ENCODE results near the gene MALRD1. TPM values are rescaled to one million over a fixed set of nuclear protein-coding genes. Genes with fewer than 3 reads are reported as not detected.
A peak's percentile ranks its signal among the peaks of the same experiment; 100 is the strongest.
"Not testable (repeated sequence)": the region's sequence is repeated elsewhere in the genome, so short reads cannot be mapped to it uniquely, and the experiment has no call there.

The MALRD1 gene
- total RNA-seq, 1 experiment from 2014 or later: 8.2 TPM

GRCh38 chr10:19767876-19768275, 719.3 kb downstream of the MALRD1 start:
- TF ChIP-seq CTCF (IDR thresholded peaks at IDR 0.05; ENCODE audit: insufficient read depth in 1 of 2, low read depth in 1 of 2, low read length in 1 of 2, severe bottlenecking in 1 of 2, unreplicated experiment in 1 of 2): no peak
- ChIA-PET POLR2A (interaction anchor here (0.5 kb wide), 1 partner anchor 12 kb away, joined by 3 read pairs; no protein-coding TSS in a partner anchor), CTCF (no interaction called here)
- H3K9me3 Mint-ChIP-seq (ENCODE audit: unreplicated experiment): no peaks in the 10 kb centered on the region
- H3K27me3 Mint-ChIP-seq (ENCODE audit: insufficient read depth, unreplicated experiment): no peaks in the 10 kb centered on the region
- H3K4me3 Mint-ChIP-seq (ENCODE audit: unreplicated experiment): no peak overlapping the region
- no TSS peak for BruUV-seq (replicated peaks)
- Histone ChIP-seq H3K27me3 (replicated peaks; ENCODE audit: control insufficient read depth, insufficient read depth, low read length) (no peaks in the 10 kb centered on the region), H3K4me1 (no peaks in the 10 kb centered on the region), H3K4me3 (ENCODE audit: low read depth, low read length) (no peak overlapping the region), H3K36me3 (ENCODE audit: control insufficient read depth, insufficient read depth, low read length) (no peaks in the 10 kb centered on the region), H3K9me3 (no peaks in the 10 kb centered on the region)
- intact Hi-C loops (cut with micrococcal nuclease; ENCODE audit: unreplicated experiment): no loop called here
- no peaks in the 10 kb centered on the region for H3K36me3 Mint-ChIP-seq (ENCODE audit: insufficient read depth, unreplicated experiment)
- no peak overlapping the region for H3K27ac Mint-ChIP-seq (ENCODE audit: unreplicated experiment)
- DNase-seq: peak in 1 of 2 experiments; percentile 20
- peaks cover 9% of the 10 kb centered on the region for H3K4me1 Mint-ChIP-seq (ENCODE audit: low read depth, unreplicated experiment)

- CTCF ChIA-PET; H3K27me3 Mint-ChIP-seq (ENCODE audit: insufficient read depth, unreplicated experiment); POLR2A ChIA-PET; H3K4me3 ChIP-seq (ENCODE audit: low read depth, low read length); intact Hi-C loops (cut with micrococcal nuclease; ENCODE audit: unreplicated experiment); BruUV-seq (replicated peaks); H3K4me3 Mint-ChIP-seq (ENCODE audit: unreplicated experiment); H3K9me3 Mint-ChIP-seq (ENCODE audit: unreplicated experiment); DNase-seq; H3K4me1 Mint-ChIP-seq (ENCODE audit: low read depth, unreplicated experiment); H3K9me3 ChIP-seq; H3K27ac Mint-ChIP-seq (ENCODE audit: unreplicated experiment); H3K36me3 Mint-ChIP-seq (ENCODE audit: insufficient read depth, unreplicated experiment); H3K36me3 ChIP-seq (ENCODE audit: control insufficient read depth, insufficient read depth, low read length); H3K27me3 ChIP-seq (replicated peaks; ENCODE audit: control insufficient read depth, insufficient read depth, low read length); H3K4me1 ChIP-seq: not testable (repeated sequence)
Measured at GRCh38 chr10:19769826-19770225, 721.2 kb downstream of the MALRD1 start.

GRCh38 chr10:19772972-19773371, 724.4 kb downstream of the MALRD1 start:
- no peak overlapping the region for H3K27ac Mint-ChIP-seq (ENCODE audit: unreplicated experiment)
- no peaks in the 10 kb centered on the region for H3K36me3 ChIP-seq (ENCODE audit: control insufficient read depth, insufficient read depth, low read length)
- POLR2A ChIA-PET: no interaction called here

More at GRCh38 chr10:19772972-19773371, 724.4 kb downstream of the MALRD1 start:
- no peaks in the 10 kb centered on the region for H3K4me1 ChIP-seq
- no peak overlapping the region for H3K4me3 Mint-ChIP-seq (ENCODE audit: unreplicated experiment)
- no peak overlapping the region for H3K4me3 ChIP-seq (ENCODE audit: low read depth, low read length)
- H3K27me3 Mint-ChIP-seq (ENCODE audit: insufficient read depth, unreplicated experiment): no peaks in the 10 kb centered on the region
- CTCF ChIA-PET: no interaction called here
- intact Hi-C loops (cut with micrococcal nuclease; ENCODE audit: unreplicated experiment): no loop called here
- H3K9me3 Mint-ChIP-seq (ENCODE audit: unreplicated experiment): no peaks in the 10 kb centered on the region
- no peak for DNase-seq
- no peaks in the 10 kb centered on the region for H3K36me3 Mint-ChIP-seq (ENCODE audit: insufficient read depth, unreplicated experiment)
- no peaks in the 10 kb centered on the region for H3K9me3 ChIP-seq
- BruUV-seq (replicated peaks): no TSS peak
- H3K4me1 Mint-ChIP-seq (ENCODE audit: low read depth, unreplicated experiment): peaks cover 4% of the 10 kb centered on the region
- TF ChIP-seq CTCF (IDR thresholded peaks at IDR 0.05; ENCODE audit: insufficient read depth in 1 of 2, low read depth in 1 of 2, low read length in 1 of 2, severe bottlenecking in 1 of 2, unreplicated experiment in 1 of 2): no peak
- no peaks in the 10 kb centered on the region for H3K27me3 ChIP-seq (replicated peaks; ENCODE audit: control insufficient read depth, insufficient read depth, low read length)
